ENCODE measurements around the gene MUC3A.

- TF ChIP-seq CTCF (IDR thresholded peaks at IDR 0.05) (no peak), POLR2A (IDR thresholded peaks at IDR 0.05) (no peak)
Observed at GRCh38 chr7:100946766-100947365, 2.5 kb upstream of the MUC3A start.

Measured in body of pancreas (tissue), 4 donors.